DMS53 (cell line): Measurements from ENCODE around the gene FOXD1.
A peak's percentile ranks its signal among the peaks of the same experiment; 100 is the strongest.
"Not testable (repeated sequence)": the region's sequence is repeated elsewhere in the genome, so short reads cannot be mapped to it uniquely, and the experiment has no call there.

Experiments
- DNase-seq: peaks from one replicate; lab custom pipeline; 2025; lab: John Stamatoyannopoulos, UW

Gene FOXD1

DNA sequence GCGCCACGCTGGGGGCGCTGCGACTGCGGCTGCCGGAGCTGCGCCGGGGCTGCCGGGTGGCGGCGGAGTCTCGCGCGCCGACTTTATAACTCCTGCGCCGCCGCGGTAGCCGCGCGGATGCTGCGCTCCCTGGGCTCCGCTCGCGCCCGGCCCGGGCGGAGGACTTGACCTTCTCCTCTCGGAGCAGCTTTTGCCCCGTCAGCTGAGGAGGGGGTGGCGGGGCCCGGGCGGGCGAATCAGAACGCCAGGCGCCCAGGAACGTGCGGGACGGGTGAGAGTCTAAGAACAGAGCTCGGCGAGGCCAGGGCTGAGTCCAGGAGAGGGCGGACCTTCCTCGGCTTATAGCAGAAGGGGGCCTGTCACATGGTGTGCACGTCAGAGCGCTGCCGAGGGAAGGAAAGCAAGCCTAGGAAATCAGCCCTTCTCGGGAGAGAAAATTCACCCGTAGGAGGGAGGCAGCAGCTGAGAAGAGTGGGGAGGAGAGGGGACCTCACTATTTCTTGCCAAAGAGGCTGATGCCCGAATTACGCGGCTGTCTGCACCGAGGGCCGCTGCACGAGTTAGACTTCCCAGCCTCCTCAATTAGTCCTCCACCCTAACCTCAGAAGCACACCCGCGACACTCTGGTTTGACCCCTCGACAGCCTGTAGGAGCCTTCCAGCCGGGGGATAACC lies at the start of gene FOXD1:
Gene FOXD1 (minus strand): TSS at position 315 of the 674 bp plus-strand sequence. CDS start 415 bp downstream, outside the sequence.
- peak; percentile 93 for DNase-seq

DNA sequence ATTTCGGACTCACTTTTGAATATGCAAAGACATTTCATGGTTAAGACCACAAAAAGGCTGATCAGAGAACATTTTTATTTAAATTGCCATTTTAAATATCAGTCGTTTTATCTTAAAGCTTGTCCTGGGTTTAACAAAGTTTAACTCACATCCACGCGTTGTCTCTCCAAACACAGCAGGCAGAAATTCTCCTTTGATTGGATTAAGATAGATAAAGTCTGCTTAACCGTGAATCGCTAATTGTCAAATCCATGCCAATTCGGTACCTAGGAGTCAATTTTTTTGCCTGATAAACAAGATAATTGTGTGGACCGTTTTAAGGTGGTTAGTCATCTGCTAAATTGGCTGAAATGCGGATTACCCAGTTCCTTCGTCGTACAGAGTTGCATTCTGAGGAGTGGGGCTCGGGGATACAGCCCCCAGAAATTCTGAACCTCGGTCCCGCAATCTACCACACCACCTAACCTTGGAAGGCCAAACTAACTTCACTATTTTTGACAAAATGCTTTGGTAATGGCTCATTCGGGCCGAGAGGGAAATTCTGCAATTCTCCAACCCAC lies 49.0 kb upstream of the FOXD1 start:
- peak; percentile 54 for DNase-seq

DNA sequence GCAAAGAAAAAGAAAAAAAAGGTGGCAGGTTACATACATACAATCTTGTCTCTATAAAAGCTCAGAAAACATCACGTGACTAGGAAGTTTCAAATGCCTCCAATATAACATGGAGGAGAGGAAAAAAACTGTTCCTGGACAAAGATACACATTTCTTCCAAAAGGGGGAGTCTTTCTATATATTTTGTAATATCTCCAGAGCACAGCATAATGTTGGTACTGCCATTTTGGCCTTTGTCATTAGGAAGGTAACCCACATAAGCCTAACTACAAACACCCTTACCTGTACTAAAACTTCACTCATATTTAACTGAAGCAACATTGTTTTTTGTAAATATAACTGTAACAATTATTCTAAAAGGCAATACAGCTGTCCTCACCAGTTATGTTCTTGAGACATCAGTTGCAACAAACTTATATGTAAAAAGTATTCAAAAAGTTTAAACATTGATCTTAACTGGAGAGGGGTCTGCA lies 48.4 kb upstream of the FOXD1 start:
- peak; percentile 91 for DNase-seq

DNA sequence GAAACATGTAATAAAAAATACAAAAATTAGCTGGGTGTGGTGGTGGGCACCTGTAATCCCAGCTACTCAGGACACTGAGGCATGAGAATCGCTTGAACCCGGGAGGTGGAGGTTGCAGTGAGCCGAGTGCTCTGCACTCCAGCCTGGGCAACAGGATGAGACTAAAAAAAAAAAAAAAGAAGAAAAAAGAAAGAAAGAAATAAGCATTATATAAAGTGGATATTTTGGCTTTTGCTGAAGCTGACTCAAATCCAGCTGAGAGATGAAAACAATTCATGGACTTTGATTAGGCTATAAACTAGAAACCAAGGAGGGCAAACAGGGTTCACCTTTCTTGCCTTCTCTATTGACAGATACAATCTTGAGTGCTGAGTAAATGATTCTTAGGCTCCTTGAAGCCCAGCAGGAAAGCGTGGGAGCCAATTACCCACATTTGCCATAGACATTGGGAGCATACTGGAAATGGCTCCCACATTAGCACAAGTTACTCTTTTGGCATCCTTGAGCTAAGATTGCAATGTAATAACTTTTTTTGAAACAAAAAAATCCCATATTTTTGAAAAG lies 47.3 kb upstream of the FOXD1 start:
- DNase-seq: no peak

DNA sequence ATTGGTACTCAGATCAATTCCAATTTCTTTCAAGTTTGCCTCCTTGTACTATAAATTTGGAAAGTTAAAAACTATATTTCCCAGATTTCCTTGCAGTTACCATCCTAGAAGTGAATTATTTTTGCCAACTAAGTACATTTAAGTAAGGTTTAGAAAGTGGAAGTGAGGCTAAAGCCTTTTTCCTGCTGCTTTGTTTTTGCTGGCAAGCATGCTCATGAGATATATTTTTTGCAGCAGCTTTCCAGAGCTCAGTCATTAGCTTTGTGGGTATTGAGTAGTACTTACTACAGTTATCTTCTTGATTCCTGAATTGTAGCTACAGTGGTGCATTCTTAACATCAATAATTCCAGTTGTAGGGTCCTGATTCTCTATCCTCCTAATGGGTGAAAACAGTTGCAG lies 46.1 kb upstream of the FOXD1 start:
- no peak for DNase-seq

DNA sequence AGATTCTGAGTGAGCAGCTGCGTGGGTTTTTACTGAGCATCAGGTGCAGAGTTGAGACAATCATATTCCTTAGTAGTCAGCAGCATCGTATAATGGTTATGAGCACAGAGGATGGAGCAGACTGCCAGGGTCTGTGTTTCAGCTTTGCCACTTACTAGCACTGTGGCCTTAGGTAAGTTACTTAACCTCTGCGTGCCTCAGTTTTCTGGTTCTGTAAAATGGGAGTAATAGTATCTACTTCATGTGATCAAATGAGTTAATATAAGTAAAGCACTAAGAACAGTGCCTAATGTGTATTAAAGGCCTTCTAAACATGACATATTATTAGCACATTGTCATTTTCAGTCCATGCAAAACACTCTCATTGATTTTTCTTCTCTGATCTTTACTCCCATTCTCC lies 44.8 kb upstream of the FOXD1 start:
- no peak for DNase-seq

DNA sequence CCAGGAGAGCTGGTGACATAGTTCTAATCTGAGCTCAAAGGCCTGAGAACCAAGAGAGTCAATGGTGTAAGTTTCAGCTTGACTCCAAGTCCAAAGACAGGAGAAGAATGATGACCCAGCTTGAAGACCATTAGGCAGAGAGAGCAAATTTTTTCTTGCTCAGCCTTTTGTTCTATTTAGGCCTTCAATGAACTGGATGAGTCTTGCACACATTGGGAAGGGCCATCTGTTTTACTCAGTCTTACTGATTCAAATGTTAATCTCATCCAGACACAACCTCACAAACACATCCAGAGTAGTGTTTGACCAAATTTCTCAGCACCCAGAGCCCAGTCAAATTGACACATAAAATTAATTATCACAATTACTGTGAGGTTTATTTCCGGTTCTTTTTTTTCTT lies 42.6 kb upstream of the FOXD1 start:
- DNase-seq: no peak

DNA sequence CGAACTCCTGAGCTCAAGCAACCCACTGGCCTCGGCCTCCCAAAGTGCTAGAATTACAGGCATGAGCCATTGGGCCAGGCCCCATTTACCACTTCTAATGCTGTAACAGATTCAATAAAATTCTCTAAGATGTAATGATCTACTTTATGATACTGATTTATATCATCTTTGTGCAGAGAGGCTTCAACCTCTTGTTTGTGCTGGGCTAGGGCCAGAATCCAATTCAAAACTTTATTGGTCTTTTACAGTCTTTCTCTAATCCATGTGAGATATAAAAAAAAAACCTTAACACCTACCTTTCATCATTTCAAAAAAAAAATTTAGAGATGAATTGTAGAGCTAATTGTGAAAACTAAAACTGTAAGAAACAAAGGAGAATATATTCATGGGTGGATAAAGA lies 41.5 kb upstream of the FOXD1 start:
- no peak for DNase-seq

DNA sequence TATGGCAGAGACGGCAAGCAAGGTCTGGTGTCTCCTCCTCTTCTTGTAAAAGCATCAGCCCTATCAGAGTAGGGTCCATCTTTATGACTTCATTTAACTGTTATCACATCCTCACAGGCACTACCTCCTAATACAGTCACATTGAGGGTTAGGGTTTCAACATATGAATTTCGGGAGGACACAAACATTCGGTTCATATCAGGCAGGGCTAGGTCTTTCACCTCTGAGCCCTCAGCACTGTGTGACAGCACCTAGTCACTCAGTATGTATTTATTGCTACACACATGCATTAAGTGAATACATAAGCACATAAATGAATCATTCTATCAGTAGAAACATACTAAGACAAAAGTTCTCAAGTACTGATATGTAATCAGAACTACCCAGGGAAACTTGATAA lies 40.2 kb upstream of the FOXD1 start:
- no peak for DNase-seq

DNA sequence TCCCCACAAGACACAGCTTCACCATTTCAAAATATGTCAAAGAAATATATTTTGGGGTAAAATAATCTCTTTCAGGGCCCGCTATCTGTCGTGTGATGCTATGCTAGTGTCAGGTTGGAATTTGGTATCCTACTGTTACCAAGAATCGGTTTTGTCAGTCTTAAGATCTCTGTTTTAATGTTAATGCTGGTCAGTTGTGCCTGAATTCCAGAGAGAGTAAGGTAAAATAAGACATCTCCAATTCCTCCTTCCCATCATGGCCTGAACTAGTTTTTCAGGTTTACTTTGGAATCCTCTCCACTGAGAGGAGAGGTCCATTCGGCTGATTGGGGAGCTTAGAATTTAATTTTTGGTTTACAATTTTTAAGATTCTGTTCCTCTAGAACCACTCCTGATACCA lies 39.2 kb upstream of the FOXD1 start:
- no peak for DNase-seq

DNA sequence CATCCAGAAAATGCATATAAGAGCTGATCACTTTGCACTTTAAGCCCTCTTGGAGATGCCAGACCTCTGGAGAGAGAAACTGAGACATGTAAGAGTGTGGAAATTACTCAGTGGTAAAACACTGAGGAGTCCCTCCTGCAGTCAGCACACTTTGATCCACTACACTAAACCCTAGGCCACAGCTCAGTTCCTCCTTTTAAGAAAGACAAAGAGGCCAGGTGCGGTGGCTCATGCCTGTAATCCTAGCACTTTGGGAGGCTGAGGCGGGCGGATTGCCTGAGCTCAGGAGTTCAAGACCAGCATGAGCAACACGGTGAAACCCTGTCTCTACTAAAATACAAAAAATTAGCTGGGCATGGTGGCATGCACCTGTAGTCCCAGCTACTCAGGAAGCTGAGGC lies 38.7 kb upstream of the FOXD1 start:
- not testable (repeated sequence) for DNase-seq

DNA sequence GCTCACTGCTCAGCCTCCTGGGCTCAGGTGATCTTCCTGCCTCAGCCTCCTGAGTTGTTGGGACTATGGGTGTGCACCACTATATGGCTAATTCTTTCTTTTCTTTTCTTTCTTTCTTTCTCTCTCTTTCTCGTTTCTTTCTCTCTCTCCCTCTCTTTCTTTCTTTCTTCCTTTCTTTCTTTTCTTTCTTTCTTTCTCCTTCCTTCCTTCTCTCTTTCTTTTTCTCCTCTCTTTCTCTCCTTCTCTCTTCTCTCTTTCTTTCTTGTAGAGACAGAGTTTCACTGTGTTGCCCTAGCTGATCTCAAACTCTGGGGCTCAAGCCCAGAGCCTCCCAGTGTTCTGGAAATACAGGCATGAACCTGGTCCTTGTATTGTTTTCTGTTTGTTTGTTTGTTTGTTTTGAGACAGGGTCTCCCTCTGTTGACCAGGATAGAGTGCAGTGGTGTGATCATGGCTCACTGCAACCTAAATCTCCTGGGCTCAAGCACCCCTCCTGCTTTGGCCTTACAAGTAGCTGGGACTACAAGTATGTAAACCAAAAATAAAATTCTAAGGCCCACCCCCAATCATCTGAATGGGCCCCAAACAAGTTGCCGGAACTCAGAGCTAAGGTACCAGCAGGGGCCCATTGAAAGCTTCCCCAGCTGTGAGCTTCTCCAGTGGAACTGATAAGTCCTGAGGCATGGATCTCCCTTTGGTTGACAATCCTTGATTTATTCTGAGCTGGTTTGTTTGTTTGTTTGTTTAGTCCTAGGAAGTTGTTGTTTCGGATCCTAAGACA lies 37.7 kb upstream of the FOXD1 start:
- DNase-seq: no peak

DNA sequence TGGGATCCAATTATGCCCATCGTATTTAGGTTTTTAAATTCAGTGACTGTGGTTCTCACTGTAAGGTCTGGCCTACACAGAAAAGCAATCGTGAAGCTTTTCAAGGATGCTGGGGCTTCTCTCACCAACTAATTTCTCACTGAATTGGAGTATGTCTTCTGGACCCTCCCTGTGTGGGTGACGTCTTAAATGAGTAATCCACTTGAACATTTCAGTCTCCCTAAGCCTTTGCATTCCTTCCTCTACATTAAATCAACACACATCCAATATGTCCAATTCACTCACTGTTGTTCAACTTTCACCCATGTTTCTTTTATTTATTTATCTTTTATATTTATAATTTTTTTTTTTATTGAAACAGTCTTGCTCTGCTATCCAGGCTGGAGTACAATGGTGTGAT lies 37.1 kb upstream of the FOXD1 start:
- DNase-seq: no peak

DNA sequence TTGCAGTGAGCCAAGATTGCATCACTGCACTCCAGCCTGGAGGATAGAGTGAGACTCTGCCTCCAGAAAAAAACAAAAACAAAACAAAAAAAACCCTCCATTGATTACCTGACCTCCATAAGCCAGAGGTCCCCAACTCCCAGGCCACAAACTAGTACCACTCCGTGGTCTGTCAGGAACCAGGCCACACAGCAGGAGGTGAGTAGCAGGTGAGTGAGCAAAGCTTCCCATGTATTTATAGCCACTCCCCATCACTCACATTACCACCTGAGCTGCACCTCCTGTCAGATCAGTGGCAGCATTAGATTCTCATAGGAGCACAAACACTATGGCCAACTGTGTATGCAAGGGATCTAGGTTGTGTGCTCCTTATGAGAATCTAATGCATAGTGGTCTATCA lies 35.9 kb upstream of the FOXD1 start:
- no peak for DNase-seq

DNA sequence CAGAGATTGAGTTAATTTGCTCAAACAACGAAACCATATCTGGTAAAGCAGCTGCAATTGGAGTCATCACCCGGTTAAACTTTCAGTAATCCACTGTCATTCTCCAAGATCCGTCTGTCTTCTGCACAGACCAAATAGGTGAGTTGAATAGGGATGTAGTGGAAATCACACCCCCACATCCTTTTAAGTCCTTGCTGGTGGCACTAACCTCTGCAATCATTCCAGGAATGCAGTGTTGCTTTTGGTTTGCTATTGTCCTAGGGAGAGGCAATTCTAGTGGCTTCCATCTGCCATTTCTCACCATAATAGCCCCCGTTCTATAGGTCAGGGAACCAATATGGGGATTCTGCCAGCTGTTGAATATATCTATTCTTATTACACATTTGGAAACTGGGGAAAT lies 35.1 kb upstream of the FOXD1 start:
- DNase-seq: no peak

DNA sequence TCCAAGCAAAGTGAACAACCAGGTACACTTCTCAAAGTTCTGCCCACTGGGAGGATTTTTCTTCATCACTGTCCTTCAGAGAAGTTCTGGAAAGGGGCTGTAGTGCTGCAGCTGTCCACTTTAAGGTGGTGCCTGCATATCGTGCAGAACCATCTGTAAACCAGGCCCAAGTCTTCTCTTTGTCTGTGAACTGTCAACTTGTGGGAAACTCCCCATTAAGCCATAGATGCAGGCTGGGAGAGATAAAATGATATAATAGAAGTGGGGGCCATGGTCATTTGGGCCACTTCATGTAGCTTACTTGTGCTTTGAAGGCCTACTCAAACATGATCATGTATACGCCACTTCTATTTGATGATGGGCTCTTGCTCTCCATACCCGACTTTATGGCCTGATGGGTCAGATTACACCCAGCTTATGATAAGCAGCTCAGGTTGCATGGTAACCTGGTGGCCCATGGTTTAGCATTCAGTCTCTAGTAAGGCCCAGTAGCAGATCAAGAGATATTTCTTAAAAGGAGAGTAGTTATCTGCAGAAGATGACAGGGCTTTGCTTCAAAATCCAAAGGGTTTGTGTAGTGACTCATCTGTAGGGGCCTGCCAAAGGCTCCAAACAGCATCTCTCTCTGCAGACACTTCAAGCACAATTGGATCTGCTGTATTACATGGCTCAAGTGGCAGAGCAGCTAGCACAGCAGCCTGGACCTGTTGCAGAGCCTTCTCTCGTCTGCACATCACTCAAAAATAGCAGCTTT lies 34.0 kb upstream of the FOXD1 start:
- DNase-seq: peak; percentile 86

DNA sequence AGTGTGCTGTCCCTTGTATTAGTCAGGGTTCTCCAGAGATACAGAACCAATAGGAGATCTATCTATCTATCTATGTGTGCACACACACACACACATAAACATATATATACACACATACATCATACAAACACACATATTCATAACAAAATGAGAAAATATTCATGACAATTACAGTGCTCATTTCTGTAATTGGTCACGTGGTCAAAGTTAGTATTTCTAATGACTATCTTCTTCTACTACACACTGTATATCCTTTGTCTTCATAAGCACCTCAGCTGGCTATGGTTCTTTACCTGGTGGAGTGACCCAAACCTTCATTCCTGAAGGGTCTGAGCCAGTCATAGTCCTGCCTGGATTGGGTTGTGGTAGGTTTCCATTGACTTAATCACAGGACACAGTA lies 31.9 kb upstream of the FOXD1 start:
- no peak for DNase-seq

DNA sequence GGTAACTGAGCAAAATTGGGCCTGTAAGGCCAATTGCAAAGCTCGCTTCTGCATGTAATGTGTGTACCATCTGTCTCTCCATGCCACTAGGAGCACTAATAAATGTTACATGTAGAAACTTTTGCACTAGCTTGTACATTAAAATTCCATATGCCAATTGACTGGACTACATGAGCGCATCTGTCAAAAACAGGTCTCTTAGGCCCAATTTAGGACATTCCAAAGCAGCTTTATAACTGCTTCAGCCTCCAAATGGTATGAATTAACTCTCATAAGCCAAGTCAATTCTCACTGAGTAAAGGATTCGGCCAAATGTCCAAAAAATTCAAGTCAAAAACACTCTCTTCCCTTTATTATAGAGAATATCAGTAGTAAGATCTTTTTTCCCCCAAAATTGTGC lies 23.5 kb upstream of the FOXD1 start:
- no peak for DNase-seq

DNA sequence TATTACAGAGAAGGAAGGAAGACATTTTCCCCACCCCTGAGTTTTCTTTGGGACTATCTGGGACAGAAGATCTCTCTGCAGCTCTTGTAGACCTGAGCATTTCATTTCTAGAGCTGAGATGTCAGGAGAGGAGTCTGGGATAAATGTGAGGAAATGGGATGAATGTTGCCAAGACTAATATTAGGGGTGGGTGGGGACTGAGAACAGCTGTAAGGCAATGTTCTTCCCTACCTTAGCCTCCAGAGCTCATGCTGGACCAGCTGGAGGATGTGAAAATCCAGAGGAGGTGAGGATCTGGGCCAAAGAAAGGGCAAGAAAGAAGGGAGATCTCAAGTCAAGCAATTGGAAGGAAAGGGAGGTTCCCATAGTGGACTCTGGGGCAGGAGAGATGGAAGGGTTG lies 23.1 kb upstream of the FOXD1 start:
- DNase-seq: no peak

DNA sequence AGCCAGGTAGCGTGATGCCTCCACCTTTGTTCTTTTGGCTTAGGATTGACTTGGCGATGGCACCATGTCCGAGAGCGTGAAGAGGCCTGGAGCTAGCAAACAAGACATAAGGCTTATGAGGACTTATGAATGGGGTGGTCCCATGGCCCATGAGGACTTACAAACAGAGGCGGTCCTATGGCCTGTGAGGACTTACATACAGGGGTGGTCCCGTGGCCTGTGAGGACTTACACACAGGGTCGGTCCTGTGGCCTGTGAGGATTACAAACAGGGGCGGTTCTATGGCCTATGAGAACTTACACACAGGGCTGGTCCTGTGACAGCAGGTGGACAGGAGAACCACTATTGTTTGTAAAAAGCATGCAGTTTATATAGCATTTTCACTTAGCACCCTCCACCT lies 21.3 kb upstream of the FOXD1 start:
- DNase-seq: no peak

DNA sequence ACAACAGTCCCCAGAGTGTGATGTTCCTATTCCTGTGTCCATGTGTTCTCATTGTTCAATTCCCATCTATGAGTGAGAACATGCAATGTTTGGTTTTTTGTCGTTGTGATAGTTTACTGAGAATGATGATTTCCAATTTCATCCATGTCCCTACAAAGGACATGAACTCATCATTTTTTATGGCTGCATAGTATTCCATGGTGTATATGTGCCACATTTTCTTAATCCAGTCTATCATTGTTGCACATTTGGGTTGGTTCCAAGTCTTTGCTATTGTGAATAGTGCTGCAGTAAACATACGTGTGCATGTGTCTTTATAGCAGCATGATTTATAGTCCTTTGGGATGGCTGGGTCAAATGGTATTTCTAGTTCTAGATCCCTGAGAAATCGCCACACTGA lies 20.1 kb upstream of the FOXD1 start:
- DNase-seq: not testable (repeated sequence)

DNA sequence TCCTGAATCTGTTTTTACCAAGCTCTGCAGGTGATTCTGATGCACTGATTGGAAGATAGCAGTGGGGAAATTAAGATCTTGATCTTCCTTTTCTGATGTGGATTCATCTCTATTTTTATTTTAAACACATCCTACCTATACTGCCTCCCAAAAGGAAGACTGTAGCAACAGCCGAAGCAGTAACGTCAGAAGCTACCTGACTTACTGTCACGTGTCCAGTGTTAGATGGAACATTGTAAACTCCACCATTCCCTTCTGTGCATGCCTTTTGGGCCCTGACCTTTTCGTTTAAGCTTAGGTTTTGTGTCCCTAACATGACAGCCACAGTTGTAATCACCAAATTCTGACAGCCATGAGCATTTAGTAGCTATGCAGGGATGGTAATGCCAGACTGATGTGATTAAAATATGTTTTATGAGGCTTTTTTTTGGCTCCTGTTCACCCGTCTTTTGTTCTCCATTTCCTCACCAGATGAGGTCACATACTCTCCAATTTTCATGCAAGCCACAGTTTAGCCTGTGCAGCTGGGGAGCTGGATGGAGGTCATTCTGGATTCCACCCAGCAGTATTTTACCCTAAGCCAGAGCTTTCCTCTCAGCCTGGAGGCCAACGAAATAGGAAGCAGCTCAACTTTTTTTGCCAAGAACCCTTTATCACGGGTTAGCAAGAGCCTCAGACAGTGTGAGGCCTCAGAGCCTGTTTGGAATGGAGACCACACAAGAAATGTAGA lies 15.6 kb upstream of the FOXD1 start:
- no peak for DNase-seq
